GM23248 (cell line): ENCODE data around the gene SCN2A. TPM values are rescaled to one million over a fixed set of nuclear protein-coding genes. Genes with fewer than 3 reads are reported as not detected.

Experiments
- DNase-seq: peaks from one replicate; pipeline ENCODE4 v3.0.0-alpha.2; 2015
- H2AFZ ChIP-seq: fragments of 200-600 bp; sonication (generic); 2 replicates; pipeline ENCODE4 v1.6.1; 2016; ENCODE audit warnings: antibody characterized with exemption
- H3F3A ChIP-seq: fragments of 200-600 bp; sonication (generic); 2 replicates; pipeline ENCODE4 v1.6.1; 2016; ENCODE audit warnings: mild to moderate bottlenecking, antibody characterized with exemption, mixed run types; ENCODE audit not compliant: insufficient read depth
- H3K27ac ChIP-seq: fragments of 200-600 bp; sonication (generic); 2 replicates; pipeline ENCODE4 v1.5.1; 2016; ENCODE audit warnings: mild to moderate bottlenecking
- H3K27me3 ChIP-seq: fragments of 200-600 bp; sonication (generic); replicated peaks from 2 replicates; pipeline ENCODE4 v1.6.1; 2016; ENCODE audit warnings: mild to moderate bottlenecking; ENCODE audit not compliant: insufficient read depth
- H3K36me3 ChIP-seq: fragments of 200-600 bp; sonication (generic); 2 replicates; pipeline ENCODE4 v1.6.1; 2016; ENCODE audit warnings: low read depth, mild to moderate bottlenecking
- H3K4me1 ChIP-seq: fragments of 200-600 bp; sonication (generic); 2 replicates; pipeline ENCODE4 v1.6.1; 2016; ENCODE audit warnings: mild to moderate bottlenecking; ENCODE audit not compliant: insufficient read depth
- H3K4me2 ChIP-seq: fragments of 200-600 bp; sonication (generic); one replicate; pipeline ENCODE4 v1.6.1; 2016; ENCODE audit warnings: mild to moderate bottlenecking; ENCODE audit not compliant: unreplicated experiment
- H3K4me3 ChIP-seq: fragments of 200-600 bp; sonication (generic); 2 replicates; pipeline ENCODE4 v1.5.1; 2016; ENCODE audit warnings: mild to moderate bottlenecking
- H3K79me2 ChIP-seq: fragments of 200-600 bp; sonication (generic); 2 replicates; pipeline ENCODE4 v1.6.1; 2016; ENCODE audit warnings: mild to moderate bottlenecking; ENCODE audit not compliant: insufficient read depth
- H3K9ac ChIP-seq: fragments of 200-600 bp; sonication (generic); 2 replicates; pipeline ENCODE4 v1.6.1; 2016; ENCODE audit warnings: mild to moderate bottlenecking
- H3K9me2 ChIP-seq: fragments of 200-600 bp; sonication (generic); 2 replicates; pipeline ENCODE4 v1.6.1; 2016; ENCODE audit warnings: mixed run types, mild to moderate bottlenecking, moderate library complexity; ENCODE audit not compliant: insufficient read depth
- H3K9me3 ChIP-seq: fragments of 200-600 bp; sonication (generic); one replicate; pipeline ENCODE4 v1.6.1; 2017; ENCODE audit warnings: low read depth
- H4K20me1 ChIP-seq: fragments of 200-600 bp; sonication (generic); 2 replicates; pipeline ENCODE4 v1.6.0; 2016; ENCODE audit not compliant: insufficient read depth
- EZH2 ChIP-seq: fragments of 200-600 bp; sonication (generic); IDR thresholded peaks from 2 replicates; pipeline ENCODE4 v1.6.1; 2018; ENCODE audit warnings: antibody characterized with exemption, mild to moderate bottlenecking; ENCODE audit not compliant: insufficient read depth, poor library complexity, severe bottlenecking
- EZH2phosphoT487 ChIP-seq: fragments of 200-600 bp; sonication (generic); IDR thresholded peaks from 2 replicates; pipeline ENCODE4 v1.6.1; 2018; ENCODE audit warnings: antibody characterized with exemption, moderate library complexity, mild to moderate bottlenecking, low read depth; ENCODE audit not compliant: insufficient read depth
- WGBS, 2 experiments: methylation state at CpG; one replicate each; pipeline ENCODE4 v1.1.6; 2015 to 2017; ENCODE audit warnings: low lambda C conversion rate in 2 of 2, low coverage in 1 of 2; ENCODE audit errors: missing lambda C conversion rate in 2 of 2; 5-methylcytosine and 5-hydroxymethylcytosine counted together
- in situ Hi-C: fragments of 300-500 bp; cut with MboI; formaldehyde crosslinking; loops from 2 replicates; pipeline ENCODE4 v1.15.0; 2020
- polyA plus RNA-seq: library from polyadenylated mRNA; unstranded; fragments of >200 nt; fragmentation: Nextera tagmentation; extraction: Ambion mirVana; gene quantifications from 2 replicates; pipeline ENCODE4 v1.2.1, GENCODE V29; 2016
- total RNA-seq: library from RNA; depleted of rRNA; stranded (reverse); fragments of >200 nt; shearing (Covaris generic); gene quantifications from 2 replicates; pipeline ENCODE4 v1.2.3, GENCODE V29; 2014

SCN2A gene
- total and polyA plus RNA-seq, 2 experiments from 2014 or later: 1.6 to 2.2 TPM

DNA sequence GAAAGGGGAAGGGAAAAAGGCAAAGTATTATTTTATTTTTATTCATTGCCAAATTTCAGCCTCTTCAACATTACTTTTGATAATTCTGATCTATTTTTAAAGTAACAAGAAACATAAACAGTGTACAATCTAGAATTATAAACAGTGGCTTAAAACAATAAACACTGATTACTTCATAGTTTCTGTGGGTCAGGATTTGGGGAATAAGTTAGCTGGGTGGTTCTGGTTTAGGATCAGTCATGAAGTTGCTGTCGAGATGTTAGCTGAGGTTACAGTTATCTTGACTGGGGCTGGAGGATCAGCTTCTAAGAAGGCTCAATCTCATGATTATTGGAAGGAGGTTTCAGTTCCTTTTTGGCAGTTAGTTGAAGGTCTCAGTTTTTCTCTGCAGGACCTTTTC lies 109.2 kb downstream of the SCN2A start:
- 59 to 83% methylated on average over 1 of the region's 1 CpG for WGBS, 2 experiments
- no peaks in the 10 kb centered on the region for H3K36me3 ChIP-seq
- H3K4me1 ChIP-seq: no peaks in the 10 kb centered on the region
- H3F3A ChIP-seq: no peaks in the 10 kb centered on the region
- no peaks in the 10 kb centered on the region for H3K79me2 ChIP-seq
- no peak for TF ChIP-seq EZH2phosphoT487
- TF ChIP-seq EZH2: no peak
- DNase-seq: no peak
- in situ Hi-C loops: no loop called here
- H3K27ac ChIP-seq: no peak overlapping the region
- H3K4me3 ChIP-seq: no peak overlapping the region
- H3K9me3 ChIP-seq: no peaks in the 10 kb centered on the region
- H3K9ac ChIP-seq: no peak overlapping the region
- no peaks in the 10 kb centered on the region for H3K9me2 ChIP-seq
- no peak overlapping the region for H2AFZ ChIP-seq
- H4K20me1 ChIP-seq: no peaks in the 10 kb centered on the region
- H3K27me3 ChIP-seq: no peaks in the 10 kb centered on the region
- no peak overlapping the region for H3K4me2 ChIP-seq

DNA sequence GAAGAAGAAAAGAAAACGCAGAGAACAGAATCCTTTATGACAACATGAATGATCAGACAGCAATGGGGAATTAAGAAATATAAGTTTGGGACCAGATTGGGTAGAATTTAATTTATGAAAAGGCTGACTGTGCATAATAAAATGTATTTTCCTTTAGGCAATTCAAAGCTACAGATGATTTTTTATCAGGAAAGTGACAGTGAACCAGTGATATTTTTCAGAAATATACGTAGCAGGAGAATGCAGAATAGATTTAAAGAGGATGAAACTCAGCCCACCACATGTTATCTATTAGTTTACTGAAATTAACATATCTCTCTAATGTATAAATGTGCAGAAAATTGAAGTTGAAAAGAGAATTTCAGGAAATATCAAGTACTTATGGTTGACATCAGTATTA lies 110.0 kb downstream of the SCN2A start:
- Histone ChIP-seq H3K79me2 (no peaks in the 10 kb centered on the region), H3K9me3 (no peaks in the 10 kb centered on the region), H3K27ac (no peak overlapping the region), H3F3A (no peaks in the 10 kb centered on the region), H3K36me3 (no peaks in the 10 kb centered on the region), H3K27me3 (no peaks in the 10 kb centered on the region), H4K20me1 (no peaks in the 10 kb centered on the region), H3K9me2 (no peaks in the 10 kb centered on the region), H3K9ac (no peak overlapping the region), H3K4me1 (no peaks in the 10 kb centered on the region), H3K4me3 (no peak overlapping the region), H3K4me2 (no peak overlapping the region), H2AFZ (no peak overlapping the region)
- WGBS, 2 experiments: 17 to 18% methylated on average over 2 of the region's 2 CpGs
- no peak for TF ChIP-seq EZH2
- no peak for TF ChIP-seq EZH2phosphoT487
- DNase-seq: no peak
- in situ Hi-C loops: no loop called here

DNA sequence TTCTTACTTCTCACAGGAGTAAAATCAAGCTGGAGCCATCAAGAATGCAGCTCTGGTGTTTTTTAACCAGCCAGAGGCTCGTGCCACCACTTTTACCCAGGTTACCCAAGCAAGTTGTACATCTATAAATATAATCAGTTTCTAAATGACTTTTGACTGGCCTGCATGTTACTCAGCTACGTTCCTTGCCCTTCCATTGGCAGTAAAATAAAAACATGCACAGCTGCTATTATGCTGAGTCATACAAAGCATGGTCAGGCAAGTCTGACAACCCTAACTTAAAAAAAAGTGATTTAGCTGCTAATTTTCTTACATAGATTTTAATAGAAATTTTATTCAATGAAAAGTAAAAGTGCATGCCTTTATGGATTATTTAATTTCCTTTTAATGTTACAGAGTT lies 118.5 kb downstream of the SCN2A start:
- H3K36me3 ChIP-seq: no peaks in the 10 kb centered on the region
- 3 to 9% methylated on average over 2 of the region's 2 CpGs for WGBS, 2 experiments
- 0 out of 2 replicates have a peak overlapping the region, but pooled peaks have one; percentile 5 for H3K27ac ChIP-seq
- no peak overlapping the region for H3K4me3 ChIP-seq
- in situ Hi-C loops: no loop called here
- H3K9me3 ChIP-seq: no peaks in the 10 kb centered on the region
- no peak overlapping the region for H3K9ac ChIP-seq
- H3K4me2 ChIP-seq: no peak overlapping the region
- peak; percentile 75 for DNase-seq
- peaks cover 8% of the 10 kb centered on the region for H3K4me1 ChIP-seq
- H3K9me2 ChIP-seq: peaks cover 7% of the 10 kb centered on the region; the same call in 1 of the 2 replicates
- H3F3A ChIP-seq: no peaks in the 10 kb centered on the region
- TF ChIP-seq EZH2: no peak
- TF ChIP-seq EZH2phosphoT487: no peak
- H2AFZ ChIP-seq: no peak overlapping the region; the same call in 1 of the 2 replicates
- no peaks in the 10 kb centered on the region for H4K20me1 ChIP-seq
- H3K79me2 ChIP-seq: no peaks in the 10 kb centered on the region
- no peaks in the 10 kb centered on the region for H3K27me3 ChIP-seq

DNA sequence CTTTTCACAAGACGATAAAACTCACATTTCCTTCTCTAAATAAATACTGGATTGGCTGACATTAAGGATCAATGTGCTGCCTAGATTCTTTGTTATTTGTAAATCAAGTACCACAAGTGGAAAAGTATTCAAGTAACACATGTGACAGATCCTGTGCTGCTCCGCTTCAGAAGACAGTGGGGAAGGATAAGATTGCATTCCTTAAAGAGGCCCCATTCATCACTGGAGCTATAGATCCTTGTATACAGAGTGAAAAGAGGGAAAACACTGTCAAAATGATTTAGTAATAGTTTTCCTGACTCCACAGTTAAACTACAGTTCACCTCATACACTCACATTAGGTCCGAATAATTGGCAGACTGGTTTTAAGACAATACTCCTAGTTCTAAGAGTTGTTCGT lies 122.3 kb downstream of the SCN2A start:
- Histone ChIP-seq H3F3A (no peaks in the 10 kb centered on the region), H3K27me3 (no peaks in the 10 kb centered on the region), H3K4me3 (no peak overlapping the region), H3K9me3 (no peaks in the 10 kb centered on the region), H3K9ac (no peak overlapping the region), H3K9me2 (peaks cover 7% of the 10 kb centered on the region; the same call in 1 of the 2 replicates), H3K79me2 (no peaks in the 10 kb centered on the region), H3K4me1 (peaks cover 8% of the 10 kb centered on the region), H3K4me2 (no peak overlapping the region), H3K36me3 (no peaks in the 10 kb centered on the region), H2AFZ (no peak overlapping the region), H4K20me1 (no peaks in the 10 kb centered on the region), H3K27ac (no peak overlapping the region)
- no peak for DNase-seq
- WGBS, 2 experiments: 87 to 91% methylated on average over 4 of the region's 4 CpGs
- in situ Hi-C loops: no loop called here
- no peak for TF ChIP-seq EZH2phosphoT487
- no peak for TF ChIP-seq EZH2
